SU-DHL-6 (cell line): ENCODE data around the gene MINAR1.

Experiments used
- CTCF ChIP-seq: fragments of 200-600 bp; sonication (generic); IDR thresholded peaks from one replicate; pipeline ENCODE4 v1.5.1; 2017; ENCODE audit warnings: antibody characterized with exemption, mild to moderate bottlenecking, low read length, moderate library complexity; ENCODE audit not compliant: insufficient read depth, poor library complexity, severe bottlenecking
- EZH2phosphoT487 ChIP-seq: fragments of 200-600 bp; sonication (generic), shearing (Covaris generic); conservative IDR thresholded peaks from 2 replicates; pipeline ENCODE4 v1.6.1; 2018; ENCODE audit warnings: mild to moderate bottlenecking, antibody characterized with exemption, low read length, moderate library complexity, mixed read lengths

DNA sequence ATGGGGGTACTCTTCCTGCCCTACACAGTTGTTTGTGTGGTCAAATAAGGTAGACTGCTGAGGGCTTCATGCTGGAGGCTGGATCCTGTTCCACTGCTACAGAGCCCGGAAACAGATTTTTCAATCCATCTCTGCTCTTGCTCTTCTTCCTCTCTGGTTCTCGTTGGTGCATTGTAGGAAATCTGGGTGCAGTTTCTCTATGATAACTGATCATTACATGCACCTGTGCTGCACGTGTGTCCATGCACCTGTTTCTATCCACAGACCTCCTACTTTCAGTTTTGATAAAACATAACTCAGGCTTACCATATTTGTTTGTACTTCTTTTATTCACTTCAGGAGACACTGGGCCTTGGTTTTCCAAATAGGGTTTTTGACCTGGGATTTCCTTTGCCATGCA lies 21.3 kb downstream of the MINAR1 start:
- no peak for TF ChIP-seq CTCF
- no peak for TF ChIP-seq EZH2phosphoT487
